Ishikawa (cell line): ENCODE results near the gene RFC5.

Source experiments
- CEBPB ChIP-seq: IDR thresholded peaks from 2 replicates; pipeline ENCODE4 v1.6.1; 2012
- CREB1 ChIP-seq: IDR thresholded peaks from 2 replicates; pipeline ENCODE4 v1.6.1; 2012; ENCODE audit warnings: low read depth
- EGR1 ChIP-seq: IDR thresholded peaks from 2 replicates; pipeline ENCODE4 v1.6.1; 2012
- EP300 ChIP-seq: IDR thresholded peaks from 2 replicates; pipeline ENCODE4 v1.6.1; 2012; ENCODE audit warnings: borderline replicate concordance
- FOXM1 ChIP-seq: IDR thresholded peaks from 2 replicates; pipeline ENCODE4 v1.6.1; 2012; ENCODE audit warnings: low read depth, borderline replicate concordance
- NFIC ChIP-seq: IDR thresholded peaks from 2 replicates; pipeline ENCODE4 v1.6.1; 2012
- RAD21 ChIP-seq: IDR thresholded peaks from 2 replicates; pipeline ENCODE4 v1.6.1; 2012; ENCODE audit warnings: low read depth
- TAF1 ChIP-seq: IDR thresholded peaks from 2 replicates; pipeline ENCODE4 v1.6.1; 2012; ENCODE audit warnings: low read depth, mild to moderate bottlenecking
- TCF12 ChIP-seq: IDR thresholded peaks from 2 replicates; pipeline ENCODE4 v1.6.1; 2012; ENCODE audit warnings: low read depth
- TEAD4 ChIP-seq: IDR thresholded peaks from 2 replicates; pipeline ENCODE4 v1.6.1; 2012
- YY1 ChIP-seq: IDR thresholded peaks from 2 replicates; pipeline ENCODE4 v1.6.1; 2012; ENCODE audit warnings: low read depth
- ZBTB7A ChIP-seq: IDR thresholded peaks from 2 replicates; pipeline ENCODE4 v1.6.1; 2012; ENCODE audit warnings: low read depth
- TF ChIP-seq, protein P1 (sequence below): IDR thresholded peaks from 2 replicates; pipeline ENCODE4 v1.6.1; 2012
- TF ChIP-seq, protein P2 (sequence below): IDR thresholded peaks from 2 replicates; pipeline ENCODE4 v1.6.1; 2012; ENCODE audit warnings: low read depth, mild to moderate bottlenecking
- TF ChIP-seq, protein P3 (sequence below): IDR thresholded peaks from 2 replicates; pipeline ENCODE4 v1.6.1; 2012

The RFC5 gene

DNA sequence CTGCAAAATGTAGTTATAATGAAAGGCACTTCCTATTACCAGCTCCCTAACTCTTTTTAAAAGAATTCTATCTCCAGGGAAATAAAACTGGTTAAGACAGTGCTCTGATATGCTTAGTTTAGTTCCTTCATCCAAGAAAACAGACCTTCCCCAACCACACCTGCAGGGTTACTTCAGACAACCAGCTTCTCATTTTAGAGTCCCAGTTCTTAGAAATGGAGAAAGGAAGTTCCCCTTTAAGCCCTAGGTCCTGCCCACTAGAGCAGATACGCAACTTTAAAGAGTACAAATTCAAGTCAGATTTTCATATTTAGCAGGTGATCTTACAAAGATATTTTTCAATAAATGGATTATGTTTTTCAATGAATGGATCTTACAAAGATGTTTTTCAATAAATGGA is 48.9 kb downstream of the RFC5 start:
- TF ChIP-seq TEAD4 (no peak), RAD21 (no peak), ZBTB7A (no peak), FOXM1 (no peak), NFIC (no peak), CREB1 (no peak), TCF12 (no peak), TAF1 (no peak), EGR1 (no peak), CEBPB (no peak), YY1 (no peak), EP300 (no peak)
- TF ChIP-seq, protein P1, sequence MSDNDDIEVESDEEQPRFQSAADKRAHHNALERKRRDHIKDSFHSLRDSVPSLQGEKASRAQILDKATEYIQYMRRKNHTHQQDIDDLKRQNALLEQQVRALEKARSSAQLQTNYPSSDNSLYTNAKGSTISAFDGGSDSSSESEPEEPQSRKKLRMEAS: no peak
- TF ChIP-seq, protein P2, sequence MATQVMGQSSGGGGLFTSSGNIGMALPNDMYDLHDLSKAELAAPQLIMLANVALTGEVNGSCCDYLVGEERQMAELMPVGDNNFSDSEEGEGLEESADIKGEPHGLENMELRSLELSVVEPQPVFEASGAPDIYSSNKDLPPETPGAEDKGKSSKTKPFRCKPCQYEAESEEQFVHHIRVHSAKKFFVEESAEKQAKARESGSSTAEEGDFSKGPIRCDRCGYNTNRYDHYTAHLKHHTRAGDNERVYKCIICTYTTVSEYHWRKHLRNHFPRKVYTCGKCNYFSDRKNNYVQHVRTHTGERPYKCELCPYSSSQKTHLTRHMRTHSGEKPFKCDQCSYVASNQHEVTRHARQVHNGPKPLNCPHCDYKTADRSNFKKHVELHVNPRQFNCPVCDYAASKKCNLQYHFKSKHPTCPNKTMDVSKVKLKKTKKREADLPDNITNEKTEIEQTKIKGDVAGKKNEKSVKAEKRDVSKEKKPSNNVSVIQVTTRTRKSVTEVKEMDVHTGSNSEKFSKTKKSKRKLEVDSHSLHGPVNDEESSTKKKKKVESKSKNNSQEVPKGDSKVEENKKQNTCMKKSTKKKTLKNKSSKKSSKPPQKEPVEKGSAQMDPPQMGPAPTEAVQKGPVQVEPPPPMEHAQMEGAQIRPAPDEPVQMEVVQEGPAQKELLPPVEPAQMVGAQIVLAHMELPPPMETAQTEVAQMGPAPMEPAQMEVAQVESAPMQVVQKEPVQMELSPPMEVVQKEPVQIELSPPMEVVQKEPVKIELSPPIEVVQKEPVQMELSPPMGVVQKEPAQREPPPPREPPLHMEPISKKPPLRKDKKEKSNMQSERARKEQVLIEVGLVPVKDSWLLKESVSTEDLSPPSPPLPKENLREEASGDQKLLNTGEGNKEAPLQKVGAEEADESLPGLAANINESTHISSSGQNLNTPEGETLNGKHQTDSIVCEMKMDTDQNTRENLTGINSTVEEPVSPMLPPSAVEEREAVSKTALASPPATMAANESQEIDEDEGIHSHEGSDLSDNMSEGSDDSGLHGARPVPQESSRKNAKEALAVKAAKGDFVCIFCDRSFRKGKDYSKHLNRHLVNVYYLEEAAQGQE: no peak
- TF ChIP-seq, protein P3, sequence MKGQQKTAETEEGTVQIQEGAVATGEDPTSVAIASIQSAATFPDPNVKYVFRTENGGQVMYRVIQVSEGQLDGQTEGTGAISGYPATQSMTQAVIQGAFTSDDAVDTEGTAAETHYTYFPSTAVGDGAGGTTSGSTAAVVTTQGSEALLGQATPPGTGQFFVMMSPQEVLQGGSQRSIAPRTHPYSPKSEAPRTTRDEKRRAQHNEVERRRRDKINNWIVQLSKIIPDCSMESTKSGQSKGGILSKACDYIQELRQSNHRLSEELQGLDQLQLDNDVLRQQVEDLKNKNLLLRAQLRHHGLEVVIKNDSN: no peak

DNA sequence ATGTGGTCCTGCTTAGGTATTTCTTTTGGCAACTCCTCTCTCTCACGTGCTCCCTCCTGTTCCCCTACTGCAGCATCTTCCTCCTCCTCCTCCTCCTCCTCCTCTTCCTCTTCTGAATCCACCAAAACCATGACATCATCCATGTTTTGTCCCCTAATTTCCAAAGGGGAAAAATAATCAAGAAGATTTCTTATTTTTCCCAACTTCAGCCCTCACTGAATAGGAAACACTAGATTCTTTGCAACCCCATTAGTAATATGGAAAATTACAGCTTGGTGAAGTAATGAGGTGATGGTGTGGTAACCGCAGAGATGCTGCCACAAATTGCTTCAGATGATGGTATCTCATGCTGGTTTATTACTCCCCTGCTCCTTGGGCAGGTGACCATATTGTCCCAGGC is 51.9 kb downstream of the RFC5 start:
- TF ChIP-seq TCF12 (no peak), NFIC (no peak), EP300 (no peak), EGR1 (no peak), TAF1 (no peak), FOXM1 (no peak), YY1 (no peak), TEAD4 (no peak), RAD21 (no peak), CEBPB (no peak)
- TF ChIP-seq, protein P2: no peak

DNA sequence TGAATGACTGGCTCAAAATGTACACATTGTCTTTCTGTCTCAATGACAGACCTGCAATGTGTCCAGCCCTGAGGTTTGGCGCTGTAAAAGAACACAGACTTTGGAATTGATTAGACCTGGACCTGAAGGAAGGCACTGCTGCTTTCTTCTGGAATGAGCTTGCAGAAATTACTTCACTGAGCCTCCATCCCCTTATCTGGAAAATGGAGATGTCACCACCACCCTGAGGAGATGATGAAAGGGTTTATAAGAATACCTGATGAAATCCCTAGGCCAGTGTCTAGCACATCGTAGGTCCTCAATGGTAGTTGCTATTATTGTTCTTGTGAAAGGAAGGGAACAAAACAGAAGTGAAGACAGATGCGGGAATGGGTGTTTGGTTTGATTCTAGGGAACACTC is 54.1 kb downstream of the RFC5 start:
- TF ChIP-seq CREB1 (no peak), FOXM1 (no peak), TAF1 (no peak), RAD21 (no peak)

DNA sequence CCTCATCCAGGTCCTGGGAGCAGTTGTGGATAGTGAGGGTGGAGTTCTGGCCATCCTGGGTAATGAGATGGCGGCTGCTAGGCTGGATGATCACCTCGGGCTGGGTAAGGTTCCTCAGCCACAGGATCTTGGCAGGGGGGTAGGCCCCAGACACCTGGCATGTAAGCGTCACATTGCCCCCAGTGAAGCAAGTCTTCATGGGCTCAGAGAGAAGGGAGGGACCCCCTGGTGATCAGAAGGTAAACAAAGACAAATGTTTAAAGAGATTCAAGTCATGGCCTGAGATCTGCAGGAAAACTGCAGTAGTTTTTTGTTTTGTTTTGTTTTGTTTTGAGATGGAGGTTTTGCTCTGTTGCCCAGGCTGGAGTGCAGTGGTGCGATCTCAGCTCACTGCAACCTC is 57.3 kb downstream of the RFC5 start:
- TF ChIP-seq CREB1 (no peak), CEBPB (no peak), TCF12 (no peak), RAD21 (no peak), TEAD4 (no peak), EGR1 (no peak), FOXM1 (no peak), ZBTB7A (no peak), YY1 (no peak), EP300 (no peak), TAF1 (no peak), NFIC (no peak)
- TF ChIP-seq, protein P3: no peak
- TF ChIP-seq, protein P2: no peak
- TF ChIP-seq, protein P1: no peak
